NCI-H2107 treated with DMSO at 0.1 percent for 48 hours (cell line): ENCODE results near the gene KRTAP5-7.
"Not testable (repeated sequence)": the region's sequence is repeated elsewhere in the genome, so short reads cannot be mapped to it uniquely, and the experiment has no call there.

ENCODE experiments used
- DNase-seq: peaks from one replicate; lab custom pipeline; 2025; ENCODE audit not compliant: unreplicated experiment; lab: John Stamatoyannopoulos, UW

The KRTAP5-7 gene, protein sequence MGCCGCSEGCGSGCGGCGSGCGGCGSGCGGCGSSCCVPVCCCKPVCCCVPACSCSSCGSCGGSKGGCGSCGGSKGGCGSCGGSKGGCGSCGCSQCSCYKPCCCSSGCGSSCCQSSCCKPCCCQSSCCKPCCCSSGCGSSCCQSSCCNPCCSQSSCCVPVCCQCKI

DNA sequence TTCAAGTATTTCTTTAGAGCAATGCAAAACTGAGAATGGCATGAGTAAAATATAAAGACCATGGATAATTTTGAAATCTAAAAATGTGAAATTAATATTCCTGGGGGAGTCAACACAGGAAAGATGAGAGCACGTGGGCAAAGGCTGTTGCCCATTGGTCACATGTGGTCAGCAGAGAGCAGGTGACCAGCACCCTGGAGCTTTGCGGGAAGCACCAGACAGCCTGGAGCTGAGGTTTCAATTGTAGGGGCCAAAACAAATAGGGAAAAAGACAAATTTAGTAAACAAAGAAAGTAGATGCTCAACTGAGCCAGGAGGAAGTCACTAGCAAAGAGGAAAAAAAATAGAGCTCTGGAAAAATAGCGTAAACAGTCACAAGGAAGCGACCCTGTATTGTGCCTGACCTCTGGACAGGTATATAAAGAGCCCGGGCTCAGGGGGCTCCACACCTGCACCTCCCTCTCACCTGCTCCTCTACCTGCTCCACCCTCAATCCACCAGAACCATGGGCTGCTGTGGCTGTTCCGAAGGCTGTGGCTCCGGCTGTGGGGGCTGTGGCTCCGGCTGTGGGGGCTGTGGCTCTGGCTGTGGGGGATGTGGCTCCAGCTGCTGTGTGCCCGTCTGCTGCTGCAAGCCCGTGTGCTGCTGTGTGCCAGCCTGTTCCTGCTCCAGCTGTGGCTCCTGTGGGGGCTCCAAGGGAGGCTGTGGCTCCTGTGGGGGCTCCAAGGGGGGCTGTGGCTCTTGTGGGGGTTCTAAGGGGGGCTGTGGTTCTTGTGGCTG, at the start of gene KRTAP5-7:
Gene KRTAP5-7, plus strand, starts transcription at position 472 of the 780 bp plus-strand sequence. Its CDS starts 34 bp downstream, at position 506.
- DNase-seq = not testable (repeated sequence)

DNA sequence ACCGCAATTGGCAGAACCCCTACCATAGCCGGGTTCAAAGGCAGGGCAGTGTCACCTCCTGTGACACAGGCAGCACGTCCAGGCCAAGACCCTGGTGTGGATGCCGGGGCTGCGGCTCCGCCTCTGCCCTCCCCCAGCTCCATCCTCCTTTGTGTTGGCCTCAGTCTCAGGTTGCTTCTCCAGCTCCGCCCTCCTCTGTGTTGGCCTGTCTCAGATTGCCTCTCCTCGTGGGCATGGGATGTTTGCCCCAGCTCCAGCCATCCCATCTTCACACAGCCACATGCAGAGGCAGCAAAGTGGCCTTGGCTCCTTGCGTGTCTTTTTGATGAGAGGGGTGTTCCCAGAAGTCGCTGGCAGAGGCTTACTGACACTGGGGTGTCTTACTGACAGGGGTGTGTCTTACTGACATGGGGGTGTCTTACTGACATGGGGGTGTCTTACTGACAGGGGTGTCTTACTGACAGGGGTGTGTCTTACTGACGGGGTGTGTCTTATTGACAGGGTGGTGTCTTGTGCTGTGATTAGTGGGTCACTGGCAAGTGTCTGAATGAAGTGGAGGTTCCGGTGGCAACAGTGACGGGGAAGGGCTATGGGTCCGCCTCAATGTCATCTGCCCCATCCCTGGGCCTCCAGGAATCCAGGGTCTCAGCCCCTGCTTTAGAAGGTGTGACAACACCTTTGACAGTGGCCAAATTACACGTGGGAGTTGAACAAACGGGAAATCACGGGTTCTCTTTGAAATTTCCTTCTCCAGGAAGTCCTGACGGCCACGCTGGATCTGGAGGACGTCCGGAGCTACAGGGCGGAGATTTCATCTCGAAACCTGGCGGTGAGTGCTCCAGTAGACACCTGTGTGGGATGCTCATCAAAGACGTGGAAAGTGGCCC, 49.2 kb upstream of the KRTAP5-7 start:
- DNase-seq = no peak

DNA sequence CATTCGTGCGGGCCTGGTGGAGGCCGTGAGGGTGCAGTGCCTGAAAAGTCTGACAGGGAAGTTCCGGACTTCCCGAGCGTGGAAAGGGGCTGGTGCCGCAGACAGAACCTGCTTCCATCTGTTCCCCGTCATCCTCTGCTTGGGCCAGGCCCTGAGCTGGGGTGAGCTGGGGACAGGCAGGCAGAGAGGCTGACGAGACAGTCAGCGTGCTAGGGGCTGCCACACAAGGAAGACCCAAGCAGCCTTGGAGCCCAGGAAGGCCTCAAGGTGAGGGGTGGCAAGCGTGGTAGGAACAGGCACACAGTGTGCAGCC, 48.6 kb upstream of the KRTAP5-7 start:
- no peak for DNase-seq

DNA sequence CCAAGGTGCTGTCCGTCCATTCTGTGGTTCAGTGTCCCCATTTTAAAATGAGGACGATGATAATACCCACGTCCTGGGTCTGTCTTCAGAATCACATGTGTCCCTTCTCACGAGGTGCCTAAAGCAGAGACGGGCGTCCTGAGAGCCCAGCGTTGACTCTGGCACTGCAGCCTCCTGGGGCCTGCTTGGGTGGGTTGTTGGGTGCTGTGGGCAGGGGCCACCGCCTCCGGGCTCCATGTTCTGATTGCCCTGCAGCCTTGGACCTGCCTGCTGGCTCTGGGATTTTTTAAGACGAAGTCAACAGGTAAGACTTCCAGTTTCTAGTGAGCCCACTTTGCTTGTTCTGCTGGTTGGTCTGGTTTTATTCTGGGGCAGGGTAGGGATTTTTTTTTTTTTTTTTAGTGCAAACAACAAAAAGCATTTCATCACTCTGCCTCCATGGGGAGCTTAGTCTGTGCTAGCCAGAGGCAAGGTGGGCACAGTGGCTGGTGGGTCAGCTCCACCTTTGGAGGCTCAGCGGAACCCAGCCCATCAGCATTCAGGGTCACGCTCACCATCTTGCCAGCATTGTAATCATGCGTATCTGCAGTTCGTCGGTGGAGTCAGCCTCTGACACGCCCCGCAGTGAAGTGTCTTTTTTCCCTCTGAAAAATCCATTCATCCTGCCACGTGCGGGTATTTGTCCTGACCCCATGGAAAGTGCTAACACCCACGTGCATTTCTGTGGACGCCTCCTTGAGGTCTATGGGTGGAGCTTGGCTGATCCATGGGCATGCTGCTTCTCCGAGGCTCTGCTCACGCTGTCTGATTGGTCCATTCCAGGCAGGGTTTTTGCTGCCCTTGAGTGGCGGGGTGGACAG, 45.7 kb upstream of the KRTAP5-7 start:
- DNase-seq = no peak

DNA sequence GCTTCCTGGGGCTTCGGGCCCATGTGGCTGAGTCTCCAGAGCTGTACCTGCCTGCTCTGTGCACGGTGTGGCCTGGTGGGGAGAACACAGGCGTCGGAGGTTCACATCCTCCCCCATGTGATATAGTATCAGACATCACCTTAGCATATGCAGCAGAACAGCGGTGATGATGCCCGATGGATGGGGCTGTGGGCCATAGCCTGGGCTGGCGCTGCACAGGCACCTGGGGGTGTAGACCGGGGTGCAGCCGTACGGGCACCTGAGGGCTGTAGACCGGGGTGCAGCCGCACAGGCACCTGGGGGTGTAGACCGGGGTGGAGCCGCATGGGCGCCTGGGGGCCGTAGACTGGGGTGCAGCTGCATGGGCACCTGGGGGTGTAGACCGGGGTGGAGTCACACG, 44.9 kb upstream of the KRTAP5-7 start:
- DNase-seq = no peak

DNA sequence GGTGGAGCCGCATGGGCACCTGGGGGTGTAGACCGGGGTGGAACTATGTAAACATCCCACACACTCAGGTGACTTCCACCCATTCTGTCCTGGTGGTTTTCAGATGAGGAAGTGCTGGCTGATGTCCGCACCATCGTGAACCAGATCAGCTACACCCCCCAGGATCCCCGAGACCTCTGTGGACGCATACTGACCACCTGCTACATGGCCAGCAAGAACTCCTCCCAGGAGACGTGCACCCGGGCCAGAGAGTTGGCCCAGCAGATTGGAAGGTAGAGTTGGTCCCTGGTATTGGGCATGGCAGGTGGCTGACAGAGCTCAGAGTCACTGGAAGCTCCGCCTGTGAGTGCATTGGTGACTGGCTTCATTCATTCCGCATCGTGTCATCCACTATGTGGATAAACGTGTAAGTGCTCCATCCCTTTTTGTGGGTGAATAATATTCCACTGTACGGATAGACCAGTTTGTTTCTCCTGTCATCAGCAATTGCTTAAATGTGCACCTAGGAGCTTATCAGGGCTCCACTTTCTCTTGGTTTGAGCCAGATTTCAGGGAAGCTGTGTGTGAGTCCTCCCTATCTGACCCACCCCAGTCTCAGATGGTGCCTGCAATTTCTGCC, 44.2 kb upstream of the KRTAP5-7 start:
- DNase-seq = no peak

DNA sequence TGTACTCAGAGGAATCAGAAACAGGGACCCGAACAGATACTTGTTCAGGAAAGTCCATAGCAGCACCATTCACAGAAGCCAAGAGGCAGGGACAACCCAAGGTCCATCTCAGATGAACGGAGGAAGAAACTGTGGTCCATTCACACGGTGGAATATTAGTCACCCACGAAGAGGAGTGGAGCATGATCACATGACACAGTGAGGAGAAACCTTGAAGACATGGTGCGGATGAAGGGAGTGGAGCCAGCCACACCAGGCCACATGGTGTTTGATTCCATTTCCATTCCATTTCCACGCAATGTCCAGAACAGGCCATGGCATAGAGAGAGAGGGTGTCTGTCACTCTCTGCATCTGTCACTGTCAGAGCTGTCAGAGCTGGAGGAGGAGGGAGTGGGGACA, 43.4 kb upstream of the KRTAP5-7 start:
- DNase-seq = no peak

DNA sequence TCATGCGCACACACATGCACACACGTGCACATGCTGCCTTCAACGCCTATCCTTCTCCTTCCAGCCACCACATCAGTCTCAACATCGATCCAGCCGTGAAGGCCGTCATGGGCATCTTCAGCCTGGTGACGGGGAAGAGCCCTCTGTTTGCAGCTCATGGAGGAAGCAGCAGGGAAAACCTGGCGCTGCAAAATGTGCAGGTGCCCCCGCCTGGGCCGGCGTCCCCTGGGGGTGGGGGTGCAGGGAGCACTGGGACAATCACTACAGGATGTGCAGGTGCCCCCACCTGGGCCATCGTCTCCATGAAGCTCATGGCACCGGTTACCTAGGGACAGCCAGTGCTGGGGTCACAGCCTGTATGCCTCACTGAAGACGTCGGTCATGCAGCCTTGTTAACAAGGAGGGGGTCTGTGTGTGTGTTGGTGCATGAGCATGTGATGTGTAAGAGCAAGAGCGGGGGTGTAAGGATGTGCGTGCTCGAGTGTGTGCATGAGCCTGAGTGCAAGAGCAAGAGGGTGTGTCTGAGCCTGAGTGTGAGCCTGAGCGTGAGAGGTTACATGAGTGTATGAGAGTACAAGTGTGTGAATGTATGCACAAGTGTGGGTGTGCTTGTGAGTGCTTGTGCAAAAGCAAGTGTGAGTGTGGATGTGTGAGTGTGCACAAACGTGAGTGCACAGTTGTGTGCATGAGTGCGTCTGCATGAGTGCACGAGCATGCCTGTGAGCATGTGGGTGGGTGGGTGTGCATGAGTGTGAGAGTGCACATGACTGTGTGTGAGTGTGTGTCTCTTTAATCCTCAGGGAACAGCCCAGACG, 42.6 kb upstream of the KRTAP5-7 start:
- DNase-seq = no peak

DNA sequence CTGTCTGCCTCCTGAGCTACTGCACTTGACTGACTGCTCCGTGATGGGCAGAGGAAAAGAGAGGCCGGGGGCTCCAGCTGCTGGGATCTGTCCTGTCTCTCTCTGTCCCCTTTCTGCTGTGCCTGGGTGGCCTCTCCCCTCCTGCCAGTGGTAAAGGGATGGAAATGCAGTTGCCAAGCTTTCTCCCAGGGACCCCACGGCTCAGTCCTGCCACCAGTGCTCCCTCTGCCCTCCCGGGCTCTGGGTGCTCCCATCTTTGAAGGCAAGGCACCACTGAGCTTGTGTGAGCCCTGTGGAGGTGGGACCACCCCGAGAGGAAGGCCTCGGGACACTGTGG, 42.0 kb upstream of the KRTAP5-7 start:
- no peak for DNase-seq

DNA sequence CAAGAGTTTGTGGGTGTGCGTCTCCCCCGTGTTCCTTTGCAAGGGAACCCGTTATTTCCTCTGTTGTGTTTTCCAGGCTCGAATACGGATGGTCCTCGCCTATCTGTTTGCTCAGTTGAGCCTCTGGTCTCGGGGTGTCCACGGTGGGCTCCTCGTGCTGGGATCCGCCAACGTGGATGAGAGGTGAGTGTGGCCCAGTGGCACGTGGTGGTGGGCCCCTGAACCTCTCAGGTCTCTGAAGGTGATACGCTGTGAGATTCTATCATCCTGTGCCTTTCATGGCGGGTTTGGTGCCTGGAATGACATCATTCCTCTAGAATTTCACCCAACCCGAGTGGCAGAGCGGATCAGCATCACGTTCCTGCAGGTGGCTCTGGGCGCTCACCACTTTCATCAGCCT, 41.6 kb upstream of the KRTAP5-7 start:
- no peak for DNase-seq

DNA sequence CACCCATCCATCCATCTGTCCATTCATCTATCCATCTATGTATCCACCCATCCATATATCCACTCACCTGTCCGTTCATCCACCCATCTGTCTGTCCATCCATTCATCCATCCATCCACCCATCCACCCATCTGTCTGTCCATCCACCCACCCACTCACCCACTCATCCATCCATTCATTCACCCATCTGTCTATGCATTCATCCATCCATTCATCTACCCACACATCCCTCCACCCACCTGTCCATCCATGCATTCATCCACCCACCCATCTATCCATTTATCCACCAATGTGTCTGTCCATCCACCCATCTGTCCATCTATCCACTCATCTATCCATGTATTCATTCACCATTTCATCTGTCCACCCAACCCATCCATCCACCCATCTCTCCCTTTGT, 40.7 kb upstream of the KRTAP5-7 start:
- DNase-seq = no peak

DNA sequence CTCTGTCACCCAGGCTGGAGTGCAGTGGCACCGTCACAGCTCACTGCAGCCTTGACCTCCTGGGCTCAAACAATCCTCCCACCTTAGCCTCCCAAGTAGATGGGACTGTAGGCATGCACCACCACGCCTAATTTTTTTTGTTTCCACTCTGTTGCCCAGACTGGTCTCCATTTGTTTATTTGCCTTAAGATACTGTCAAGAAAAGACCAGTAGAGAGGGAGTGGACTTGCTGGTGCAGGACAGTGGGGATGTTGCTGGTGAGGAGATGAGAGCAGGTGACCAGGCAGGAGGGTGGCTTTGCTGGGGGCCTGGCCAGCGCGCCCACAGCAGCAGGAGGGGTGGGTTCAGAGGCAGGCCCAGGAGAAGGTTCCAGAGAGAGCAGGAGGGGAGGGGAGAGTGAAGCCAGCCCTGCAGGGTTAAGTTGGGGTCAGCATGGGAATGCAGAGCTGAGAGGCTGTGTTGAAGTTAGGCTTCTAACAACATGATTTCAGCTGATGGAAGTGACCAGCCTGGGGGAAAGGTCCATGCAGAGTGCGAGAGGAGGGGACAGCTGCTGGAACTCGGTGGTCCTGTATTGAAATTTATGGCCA, 38.3 kb upstream of the KRTAP5-7 start:
- no peak for DNase-seq

DNA sequence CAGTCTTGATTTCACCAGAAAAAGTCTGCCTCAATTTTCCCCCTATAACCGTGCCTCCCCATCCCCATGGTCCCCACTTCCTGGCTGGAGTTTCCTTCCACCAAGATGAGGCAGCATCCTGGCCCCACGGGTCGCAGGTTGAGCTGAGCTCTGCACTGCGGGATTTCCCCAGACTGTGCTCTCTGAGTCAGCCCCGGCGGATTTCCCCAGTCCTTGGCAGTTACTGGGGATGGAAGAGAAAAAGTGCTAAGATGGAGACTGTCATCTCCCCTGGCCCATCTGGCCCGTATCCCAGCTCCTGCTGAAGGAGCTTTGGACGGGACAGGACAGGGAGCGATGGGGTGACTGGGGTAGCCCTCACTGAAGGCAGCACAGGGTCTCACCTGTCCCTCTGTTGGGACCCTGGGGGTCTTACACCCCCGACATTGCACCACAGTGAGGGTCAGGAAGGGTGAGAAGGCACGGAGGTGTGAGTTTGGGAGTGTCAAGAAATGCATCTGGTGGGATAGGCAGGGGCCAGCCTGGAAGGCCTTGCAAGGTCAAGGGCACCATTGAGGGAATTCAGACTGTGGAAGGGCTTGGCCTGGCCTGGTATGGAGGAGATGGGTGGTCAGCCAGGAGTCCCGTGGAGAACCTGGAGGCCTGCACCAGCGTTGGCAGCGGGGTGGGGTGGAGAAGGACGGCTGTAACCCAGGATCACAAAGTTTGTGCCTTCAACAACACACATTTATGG, 37.6 kb upstream of the KRTAP5-7 start:
- no peak for DNase-seq

DNA sequence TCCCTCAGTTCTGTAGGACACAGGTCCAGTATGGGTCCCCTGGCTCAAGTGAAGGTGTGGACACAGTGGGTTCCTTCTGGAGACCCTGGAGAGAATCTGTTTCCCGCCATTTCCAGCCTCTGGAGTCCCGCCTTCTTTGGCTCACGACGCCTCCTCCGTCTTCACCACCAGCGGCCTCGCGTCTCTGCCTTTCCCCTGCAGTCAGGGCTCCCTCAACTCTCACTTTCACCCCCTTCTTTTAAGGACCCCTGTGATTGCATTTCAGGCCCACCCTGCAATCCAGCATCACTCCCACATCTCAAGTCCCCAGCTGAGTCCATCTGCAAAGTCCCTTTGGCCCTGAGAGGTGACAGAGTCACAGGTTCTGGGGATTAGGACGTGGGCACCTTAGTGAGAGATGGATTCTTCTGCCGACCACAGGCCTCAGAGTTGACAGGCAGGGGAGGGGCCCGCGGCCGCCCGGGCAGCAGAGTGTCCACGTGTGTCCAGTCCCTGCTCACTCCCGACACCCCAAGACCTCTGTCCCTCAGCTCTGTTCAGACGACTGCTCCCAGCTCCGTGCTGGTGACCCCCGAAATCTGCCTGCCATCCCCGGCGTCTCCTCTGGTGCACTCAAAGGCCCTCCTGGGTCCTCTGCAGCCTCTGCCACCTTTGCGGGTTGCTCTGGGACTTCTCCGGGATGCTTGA, 36.9 kb upstream of the KRTAP5-7 start:
- no peak for DNase-seq

DNA sequence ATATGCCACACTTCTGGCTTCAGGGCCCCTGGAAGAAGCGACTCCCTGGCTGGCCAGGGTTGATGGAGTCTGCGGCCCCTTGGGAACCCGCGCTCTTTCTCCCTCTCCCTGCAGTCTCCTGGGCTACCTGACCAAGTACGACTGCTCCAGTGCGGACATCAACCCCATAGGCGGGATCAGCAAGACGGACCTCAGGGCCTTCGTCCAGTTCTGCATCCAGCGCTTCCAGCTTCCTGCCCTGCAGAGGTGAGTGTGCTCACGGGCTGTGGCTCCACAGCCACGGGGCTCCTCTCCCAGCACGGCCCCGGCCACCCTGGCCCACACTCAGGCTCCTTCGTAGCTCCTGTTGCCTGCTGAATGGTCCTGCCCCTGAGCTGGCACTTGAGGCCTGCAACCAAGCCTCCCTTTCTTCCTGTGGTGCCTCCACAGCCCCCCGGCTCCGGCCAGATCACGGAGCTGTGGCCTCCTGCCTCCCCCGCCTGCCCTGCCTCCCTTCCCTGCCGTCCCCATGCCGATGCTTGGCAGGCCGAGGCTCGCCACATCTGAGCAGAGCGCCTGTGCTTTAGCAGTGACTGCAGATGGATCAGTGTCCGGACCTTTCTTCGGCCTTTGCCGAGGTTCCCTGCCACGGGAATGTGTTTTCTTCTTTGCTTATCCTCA, 36.2 kb upstream of the KRTAP5-7 start:
- DNase-seq = no peak

DNA sequence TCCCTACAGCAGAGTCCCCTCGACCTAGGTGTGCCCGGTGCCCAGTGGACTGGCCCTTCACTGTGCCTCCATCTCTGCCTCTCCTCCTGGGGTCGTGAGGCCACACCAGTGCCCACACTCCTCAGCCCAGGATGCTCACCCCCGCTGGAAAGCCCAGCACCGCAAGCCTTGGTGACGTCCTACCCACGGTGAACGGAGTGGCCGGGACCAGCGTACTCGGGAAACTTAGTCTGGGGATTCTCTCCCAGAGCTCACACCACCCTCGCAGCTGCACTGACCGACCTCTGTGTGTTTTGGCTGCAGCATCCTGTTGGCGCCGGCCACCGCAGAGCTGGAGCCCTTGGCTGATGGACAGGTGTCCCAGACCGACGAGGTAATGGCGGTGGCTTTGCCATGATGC, 35.5 kb upstream of the KRTAP5-7 start:
- DNase-seq = no peak

DNA sequence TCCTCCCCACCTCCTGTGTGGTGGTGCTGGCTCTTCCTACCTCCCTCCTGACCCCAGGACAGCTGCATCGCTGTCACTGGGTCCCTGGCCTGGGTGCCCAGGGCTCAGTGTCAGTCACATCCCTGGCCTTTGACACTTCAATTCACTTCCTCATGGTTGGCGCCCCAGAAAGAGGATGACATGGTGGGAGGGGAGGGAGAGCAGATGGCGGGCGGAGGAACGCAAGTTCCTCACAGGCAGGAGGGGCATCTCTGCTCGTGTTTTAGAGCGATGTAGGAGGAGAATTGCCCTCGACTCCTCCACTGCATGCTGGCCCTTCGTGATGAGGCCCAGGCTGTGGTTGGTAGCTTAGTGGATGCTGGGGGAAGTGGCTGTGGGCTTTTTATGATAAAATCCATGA, 35.1 kb upstream of the KRTAP5-7 start:
- DNase-seq = no peak
